ENCODE measurements around the gene IFNAR2.

IFNAR2 gene

DNA sequence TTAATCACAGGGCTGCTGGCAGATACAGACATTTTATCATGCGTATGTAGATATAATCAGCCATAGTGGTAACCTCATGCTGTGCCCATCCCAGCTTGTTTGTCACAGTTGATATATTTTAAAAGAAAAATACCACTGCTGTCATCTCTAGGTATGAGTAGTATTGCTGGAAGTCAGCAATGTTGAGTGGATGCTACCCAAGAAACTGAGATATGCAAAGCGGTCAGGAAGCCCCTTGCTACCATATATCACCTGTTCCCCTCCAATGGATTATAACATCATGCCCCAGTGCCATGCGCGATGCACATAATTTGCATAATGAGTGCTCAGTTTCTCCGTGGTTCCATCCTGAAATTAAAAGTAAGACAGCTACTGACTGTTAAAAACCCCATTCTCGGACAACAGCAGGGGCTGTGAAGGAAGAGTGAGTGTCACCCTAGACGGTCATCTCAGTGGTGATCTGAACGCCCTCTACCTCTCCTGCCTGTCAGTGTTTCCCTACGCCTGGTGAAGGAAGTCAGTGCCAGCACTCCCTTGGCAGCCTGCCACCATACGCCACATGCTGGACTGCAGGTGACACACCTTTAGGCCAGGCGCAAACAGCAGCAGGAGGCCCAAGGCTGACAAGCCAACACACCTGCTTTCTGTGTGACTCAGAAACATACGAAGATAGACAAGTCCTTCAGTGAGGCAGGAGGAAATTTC, 39.2 kb downstream of the IFNAR2 start:
- TF ChIP-seq SIN3A (IDR thresholded peaks at IDR 0.05; ENCODE audit: borderline replicate concordance, insufficient read depth, low read length) (no peak), POLR2AphosphoS5 (IDR thresholded peaks at IDR 0.05; ENCODE audit: low read depth, low read length) (no peak), FOXP2 (optimal IDR thresholded peaks at IDR 0.05; ENCODE audit: borderline replicate concordance, extremely low read depth, extremely low read length, insufficient read depth) (no peak), TAF1 (IDR thresholded peaks at IDR 0.05; ENCODE audit: borderline replicate concordance, insufficient read depth, low read length) (no peak)
- TF ChIP-seq, protein P1, sequence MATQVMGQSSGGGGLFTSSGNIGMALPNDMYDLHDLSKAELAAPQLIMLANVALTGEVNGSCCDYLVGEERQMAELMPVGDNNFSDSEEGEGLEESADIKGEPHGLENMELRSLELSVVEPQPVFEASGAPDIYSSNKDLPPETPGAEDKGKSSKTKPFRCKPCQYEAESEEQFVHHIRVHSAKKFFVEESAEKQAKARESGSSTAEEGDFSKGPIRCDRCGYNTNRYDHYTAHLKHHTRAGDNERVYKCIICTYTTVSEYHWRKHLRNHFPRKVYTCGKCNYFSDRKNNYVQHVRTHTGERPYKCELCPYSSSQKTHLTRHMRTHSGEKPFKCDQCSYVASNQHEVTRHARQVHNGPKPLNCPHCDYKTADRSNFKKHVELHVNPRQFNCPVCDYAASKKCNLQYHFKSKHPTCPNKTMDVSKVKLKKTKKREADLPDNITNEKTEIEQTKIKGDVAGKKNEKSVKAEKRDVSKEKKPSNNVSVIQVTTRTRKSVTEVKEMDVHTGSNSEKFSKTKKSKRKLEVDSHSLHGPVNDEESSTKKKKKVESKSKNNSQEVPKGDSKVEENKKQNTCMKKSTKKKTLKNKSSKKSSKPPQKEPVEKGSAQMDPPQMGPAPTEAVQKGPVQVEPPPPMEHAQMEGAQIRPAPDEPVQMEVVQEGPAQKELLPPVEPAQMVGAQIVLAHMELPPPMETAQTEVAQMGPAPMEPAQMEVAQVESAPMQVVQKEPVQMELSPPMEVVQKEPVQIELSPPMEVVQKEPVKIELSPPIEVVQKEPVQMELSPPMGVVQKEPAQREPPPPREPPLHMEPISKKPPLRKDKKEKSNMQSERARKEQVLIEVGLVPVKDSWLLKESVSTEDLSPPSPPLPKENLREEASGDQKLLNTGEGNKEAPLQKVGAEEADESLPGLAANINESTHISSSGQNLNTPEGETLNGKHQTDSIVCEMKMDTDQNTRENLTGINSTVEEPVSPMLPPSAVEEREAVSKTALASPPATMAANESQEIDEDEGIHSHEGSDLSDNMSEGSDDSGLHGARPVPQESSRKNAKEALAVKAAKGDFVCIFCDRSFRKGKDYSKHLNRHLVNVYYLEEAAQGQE (IDR thresholded peaks at IDR 0.05; ENCODE audit: insufficient read depth in 1 of 2, low read depth in 2 of 2, low read length in 2 of 2) = no peak

DNA sequence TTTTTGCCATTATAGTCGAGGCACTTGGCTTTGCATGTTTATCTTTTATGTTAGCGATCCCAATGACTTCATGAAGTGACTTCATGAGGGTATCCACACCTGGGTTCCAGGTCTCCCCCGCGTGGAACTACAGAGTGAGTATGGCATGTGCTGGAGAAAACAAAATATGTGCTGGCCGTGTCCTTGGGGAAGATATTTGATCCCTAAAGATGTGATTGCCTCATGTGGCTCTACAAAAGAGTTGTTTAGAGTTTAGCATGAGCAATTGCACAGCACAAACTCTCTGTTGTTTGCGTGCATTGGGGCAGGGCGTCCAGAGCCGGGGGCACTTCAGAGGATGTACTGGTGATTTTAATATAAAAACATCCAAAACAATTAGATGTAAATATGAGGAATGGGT, 41.2 kb downstream of the IFNAR2 start:
- no peak for TF ChIP-seq TAF1 (IDR thresholded peaks at IDR 0.05; ENCODE audit: borderline replicate concordance, insufficient read depth, low read length)

DNA sequence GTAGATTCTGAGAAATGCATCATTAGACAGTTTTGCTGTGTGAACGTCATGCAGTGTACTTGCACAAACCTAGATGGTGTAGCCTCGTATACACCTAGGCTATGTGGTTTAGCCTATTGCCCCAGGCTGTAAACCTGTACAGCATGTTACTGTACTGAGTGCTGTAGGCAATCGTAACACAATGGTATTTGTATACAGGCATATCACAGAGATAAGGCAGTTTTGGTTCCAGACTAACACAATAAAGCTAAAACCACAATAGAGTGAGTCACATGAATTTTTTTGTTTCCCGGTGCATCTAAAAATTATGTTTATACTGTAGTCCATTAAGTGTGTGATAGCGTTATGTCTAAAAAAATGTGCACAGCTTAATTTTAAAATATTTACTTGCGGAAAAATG, 43.3 kb downstream of the IFNAR2 start:
- TF ChIP-seq, protein P1 (IDR thresholded peaks at IDR 0.05; ENCODE audit: insufficient read depth in 1 of 2, low read depth in 2 of 2, low read length in 2 of 2) = no peak
- TF ChIP-seq TAF1 (IDR thresholded peaks at IDR 0.05; ENCODE audit: borderline replicate concordance, insufficient read depth, low read length) = no peak
- TF ChIP-seq FOXP2 (optimal IDR thresholded peaks at IDR 0.05; ENCODE audit: borderline replicate concordance, extremely low read depth, extremely low read length, insufficient read depth) = no peak
- no peak for TF ChIP-seq SIN3A (IDR thresholded peaks at IDR 0.05; ENCODE audit: borderline replicate concordance, insufficient read depth, low read length)
- no peak for TF ChIP-seq POLR2AphosphoS5 (IDR thresholded peaks at IDR 0.05; ENCODE audit: low read depth, low read length)

DNA sequence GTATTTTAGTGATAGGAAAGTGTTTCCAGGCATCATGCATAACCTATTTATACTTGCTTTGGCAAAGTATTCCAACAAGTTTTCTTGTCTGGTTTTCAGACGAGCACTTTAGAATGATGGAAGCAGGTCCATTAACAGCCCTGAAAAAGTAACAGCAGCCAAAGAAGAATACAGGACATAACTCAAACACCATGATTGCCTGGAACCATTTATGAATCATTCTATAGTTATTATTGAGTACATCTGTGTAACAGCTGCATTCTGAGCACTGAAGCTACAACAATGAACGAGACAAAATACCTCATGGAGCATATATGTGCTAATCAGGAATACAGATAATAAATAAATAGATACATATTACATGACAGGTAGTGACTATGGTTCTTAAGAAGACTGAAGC, 49.0 kb downstream of the IFNAR2 start:
- TF ChIP-seq POLR2AphosphoS5 (IDR thresholded peaks at IDR 0.05; ENCODE audit: low read depth, low read length) = no peak
- TF ChIP-seq FOXP2 (optimal IDR thresholded peaks at IDR 0.05; ENCODE audit: borderline replicate concordance, extremely low read depth, extremely low read length, insufficient read depth) = no peak
- no peak for TF ChIP-seq TAF1 (IDR thresholded peaks at IDR 0.05; ENCODE audit: borderline replicate concordance, insufficient read depth, low read length)
- TF ChIP-seq, protein P1 (IDR thresholded peaks at IDR 0.05; ENCODE audit: insufficient read depth in 1 of 2, low read depth in 2 of 2, low read length in 2 of 2) = no peak
- TF ChIP-seq SIN3A (IDR thresholded peaks at IDR 0.05; ENCODE audit: borderline replicate concordance, insufficient read depth, low read length) = no peak

DNA sequence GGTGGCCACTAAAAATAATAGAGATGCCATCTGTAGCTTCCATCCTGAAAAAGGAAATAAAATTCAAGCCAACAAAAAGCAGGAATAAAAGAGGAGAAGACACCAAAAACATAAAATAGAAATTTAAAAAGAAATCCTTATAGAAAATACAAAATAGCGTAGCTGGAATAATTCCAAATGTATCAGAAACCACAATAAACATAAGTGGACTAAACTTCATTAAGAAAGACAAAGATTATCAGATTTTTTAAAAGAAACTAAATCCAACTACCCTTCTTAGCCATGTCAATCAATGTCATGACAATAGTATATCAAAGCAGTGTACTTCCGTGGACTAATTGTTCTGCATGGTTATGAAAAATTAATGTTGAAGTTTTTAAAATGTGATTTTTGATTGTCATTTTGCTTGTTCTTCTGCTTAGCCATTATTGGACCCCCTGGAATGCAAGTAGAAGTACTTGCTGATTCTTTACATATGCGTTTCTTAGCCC, 49.6 kb downstream of the IFNAR2 start:
- no peak for TF ChIP-seq FOXP2 (optimal IDR thresholded peaks at IDR 0.05; ENCODE audit: borderline replicate concordance, extremely low read depth, extremely low read length, insufficient read depth)
- TF ChIP-seq, protein P1 (IDR thresholded peaks at IDR 0.05; ENCODE audit: insufficient read depth in 1 of 2, low read depth in 2 of 2, low read length in 2 of 2) = no peak
